A549 (cell line): ENCODE results near the gene RNASE7. TPM values are rescaled to one million over a fixed set of nuclear protein-coding genes. Genes with fewer than 3 reads are reported as not detected.
A peak's percentile ranks its signal among the peaks of the same experiment; 100 is the strongest.

Experiments
- ATAC-seq, 2 experiments: fragments of 200-7000 bp in 1 of 2; fragments of >200 bp in 1 of 2; cut with Nextera tagmentation in 1 of 2; cut with Tn5 transposase in 1 of 2; 3 replicates each; pipeline versions ENCODE4 v1.8.0 to v1.9.1; 2018 to 2020; ENCODE audit warnings: mild to moderate bottlenecking in 1 of 2, moderate library complexity in 1 of 2
- CTCF ChIA-PET: fragments of 300-600 bp; sonication (Branson Sonifier 250); formaldehyde crosslinking; extraction: SDS; loops from one replicate; lab custom pipeline; 2021; ENCODE audit warnings: antibody characterized with exemption, inconsistent platforms; lab: Yijun Ruan, JAX
- POLR2A ChIA-PET: fragments of 350-600 bp; formaldehyde crosslinking; extraction: SDS; loops from one replicate; lab custom pipeline; 2021; ENCODE audit warnings: antibody characterized with exemption, inconsistent platforms; lab: Yijun Ruan, JAX
- DNase-seq, 2 experiments: peaks; one replicate each; pipeline versions ENCODE4 v3.0.0 to v3.0.0-alpha.2; 2011 to 2016; ENCODE audit warnings: low read depth in 1 of 2, low spot score in 1 of 2
- FAIRE-seq: peaks from 2 replicates; lab custom pipeline; 2011; peaks lifted over from hg19 to GRCh38; lab: Jason Lieb, UNC
- H3K27ac ChIP-seq, 2 experiments: fragments of >200 bp; sonication (Bioruptor Twin); formaldehyde crosslinking; 3 replicates each; pipeline ENCODE4 v1.5.1; 2016 to 2017
- H3K4me1 ChIP-seq: fragments of >200 bp; sonication (Bioruptor Twin); formaldehyde crosslinking; 3 replicates; pipeline ENCODE4 v1.6.1; 2016
- H3K4me2 ChIP-seq: fragments of >200 bp; sonication (Bioruptor Twin); formaldehyde crosslinking; 3 replicates; pipeline ENCODE4 v1.6.1; 2016
- H3K4me3 ChIP-seq: fragments of >200 bp; sonication (Bioruptor Twin); formaldehyde crosslinking; 3 replicates; pipeline ENCODE4 v1.5.1; 2016
- H3K9me3 ChIP-seq: fragments of >200 bp; sonication (Bioruptor Twin); formaldehyde crosslinking; 3 replicates; pipeline ENCODE4 v1.6.1; 2016
- EHMT2 ChIP-seq: fragments of 200-600 bp; sonication (generic); IDR thresholded peaks from 2 replicates; pipeline ENCODE4 v1.6.1; 2016; ENCODE audit warnings: antibody characterized with exemption, low read depth, mild to moderate bottlenecking, moderate library complexity
- FOSL2 ChIP-seq, 2 experiments: fragments of 450-650 bp in 1 of 2; fragments of >200 bp in 1 of 2; sonication (Bioruptor Twin) in 1 of 2; formaldehyde crosslinking; IDR thresholded peaks; 2 replicates each; pipeline versions ENCODE4 v1.5.0 to v1.6.1; 2016 to 2020; ENCODE audit warnings: mild to moderate bottlenecking in 1 of 2, moderate library complexity in 1 of 2
- JUN ChIP-seq, 2 experiments: fragments of >200 bp; sonication (Bioruptor Twin); formaldehyde crosslinking; IDR thresholded peaks; 2 replicates in 1 of 2; 3 replicates in 1 of 2; pipeline ENCODE4 v1.6.1; 2016 to 2017
- KDM1A ChIP-seq: fragments of 200-600 bp; sonication (generic); IDR thresholded peaks from 2 replicates; pipeline ENCODE4 v1.6.1; 2016; ENCODE audit warnings: low read depth, mild to moderate bottlenecking
- MAZ ChIP-seq: fragments of 150-350 bp; IDR thresholded peaks from 2 replicates; pipeline ENCODE4 v1.6.1; 2014; ENCODE audit warnings: antibody characterized with exemption, low read depth, low read length, borderline replicate concordance
- POLR2AphosphoS2 ChIP-seq: conservative IDR thresholded peaks from 2 replicates; pipeline ENCODE4 v1.6.1; 2012; ENCODE audit warnings: low read length, improper control_type of control experiment, inconsistent platforms
- WGBS: methylation state at CpG from one replicate; pipeline ENCODE4 v1.1.6; 2017; ENCODE audit errors: missing lambda C conversion rate; 5-methylcytosine and 5-hydroxymethylcytosine counted together
- polyA plus RNA-seq, 4 experiments: library from polyadenylated mRNA; depleted of rRNA in 3 of 4; stranded (reverse); fragments of >200 nt; fragmentation: RNase III in 1 of 4; extraction: RNeasy Plus Mini Kit Qiagen cat#74134 plus additional on column Dnase treatment in 1 of 4; gene quantifications; 2 replicates in 3 of 4; 3 replicates in 1 of 4; pipeline ENCODE4 v1.2.3, GENCODE V29; 2011 to 2017
- TF ChIP-seq, protein P1 (sequence below): fragments of >200 bp; sonication (Bioruptor Twin); formaldehyde crosslinking; IDR thresholded peaks from 3 replicates; pipeline ENCODE4 v1.6.1; 2016
- TF ChIP-seq, protein P2 (sequence below): fragments of 200-600 bp; sonication (generic); IDR thresholded peaks from 2 replicates; pipeline ENCODE4 v1.6.1; 2016; ENCODE audit warnings: antibody characterized with exemption, mild to moderate bottlenecking, moderate library complexity
- TF ChIP-seq, protein P3 (sequence below): fragments of 250-450 bp; sonication (Bioruptor Pico); IDR thresholded peaks from 2 replicates; pipeline ENCODE4 v1.5.0; 2020; ENCODE audit warnings: low read depth, mild to moderate bottlenecking, moderate library complexity

Gene RNASE7
- polyA plus RNA-seq, 2 of the 4 experiments (the other 2 are of a cell fraction), result not detected

DNA sequence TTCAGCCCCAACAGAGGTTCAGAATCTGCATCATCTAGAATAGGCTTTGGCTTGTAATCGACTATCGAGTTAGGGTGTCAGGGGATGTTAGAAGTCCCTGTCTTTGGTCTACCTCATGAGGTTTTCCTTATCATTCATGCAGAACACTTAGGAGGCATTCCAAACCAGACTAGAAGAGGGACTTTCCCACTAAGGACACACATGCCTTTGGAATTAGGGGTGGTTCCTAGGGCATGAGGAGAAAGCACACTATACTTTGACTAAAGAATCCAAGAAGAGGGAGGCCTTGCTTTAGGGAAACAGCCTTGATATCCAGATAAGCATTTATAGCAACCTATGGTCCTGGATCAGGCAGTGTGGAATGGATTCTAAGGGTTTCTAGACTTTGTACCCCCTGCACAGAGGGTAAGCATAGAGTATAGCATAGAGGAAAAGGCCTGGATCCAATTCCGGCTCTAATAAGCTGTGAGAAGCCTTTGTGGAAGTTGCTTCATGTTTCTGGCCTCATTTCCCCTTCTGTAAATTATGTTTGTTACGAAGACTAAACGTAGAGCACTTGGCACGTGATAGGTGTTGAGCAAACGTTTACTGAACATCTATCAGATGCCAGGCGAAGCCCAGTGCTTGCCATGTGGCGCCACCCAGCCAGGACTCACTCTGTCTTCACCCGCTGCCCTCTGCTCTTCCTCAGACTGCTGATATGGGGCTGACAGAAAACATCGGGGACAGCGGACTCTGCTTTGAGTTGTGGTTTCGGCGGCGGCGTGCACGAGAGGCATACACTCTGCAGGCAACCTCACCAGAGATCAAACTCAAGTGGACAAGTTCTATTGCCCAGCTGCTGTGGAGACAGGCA is 43.1 kb downstream of the RNASE7 start:
- DNase-seq (no peak), ATAC-seq (peak in 1 of 2 experiments; percentile 8; a peak in 2 of 6 replicates), FAIRE-seq (no peak)
- no peak overlapping the region for H3K4me2 ChIP-seq
- peaks cover 20% of the 10 kb centered on the region; the same call in 1 of the 3 replicates for H3K4me1 ChIP-seq
- no peak overlapping the region for H3K4me3 ChIP-seq
- no peaks in the 10 kb centered on the region for H3K9me3 ChIP-seq
- POLR2A ChIA-PET, result no interaction called here
- TF ChIP-seq, protein P1, sequence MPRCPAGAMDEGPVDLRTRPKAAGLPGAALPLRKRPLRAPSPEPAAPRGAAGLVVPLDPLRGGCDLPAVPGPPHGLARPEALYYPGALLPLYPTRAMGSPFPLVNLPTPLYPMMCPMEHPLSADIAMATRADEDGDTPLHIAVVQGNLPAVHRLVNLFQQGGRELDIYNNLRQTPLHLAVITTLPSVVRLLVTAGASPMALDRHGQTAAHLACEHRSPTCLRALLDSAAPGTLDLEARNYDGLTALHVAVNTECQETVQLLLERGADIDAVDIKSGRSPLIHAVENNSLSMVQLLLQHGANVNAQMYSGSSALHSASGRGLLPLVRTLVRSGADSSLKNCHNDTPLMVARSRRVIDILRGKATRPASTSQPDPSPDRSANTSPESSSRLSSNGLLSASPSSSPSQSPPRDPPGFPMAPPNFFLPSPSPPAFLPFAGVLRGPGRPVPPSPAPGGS, result no peak
- no peak for TF ChIP-seq KDM1A
- TF ChIP-seq, protein P2, sequence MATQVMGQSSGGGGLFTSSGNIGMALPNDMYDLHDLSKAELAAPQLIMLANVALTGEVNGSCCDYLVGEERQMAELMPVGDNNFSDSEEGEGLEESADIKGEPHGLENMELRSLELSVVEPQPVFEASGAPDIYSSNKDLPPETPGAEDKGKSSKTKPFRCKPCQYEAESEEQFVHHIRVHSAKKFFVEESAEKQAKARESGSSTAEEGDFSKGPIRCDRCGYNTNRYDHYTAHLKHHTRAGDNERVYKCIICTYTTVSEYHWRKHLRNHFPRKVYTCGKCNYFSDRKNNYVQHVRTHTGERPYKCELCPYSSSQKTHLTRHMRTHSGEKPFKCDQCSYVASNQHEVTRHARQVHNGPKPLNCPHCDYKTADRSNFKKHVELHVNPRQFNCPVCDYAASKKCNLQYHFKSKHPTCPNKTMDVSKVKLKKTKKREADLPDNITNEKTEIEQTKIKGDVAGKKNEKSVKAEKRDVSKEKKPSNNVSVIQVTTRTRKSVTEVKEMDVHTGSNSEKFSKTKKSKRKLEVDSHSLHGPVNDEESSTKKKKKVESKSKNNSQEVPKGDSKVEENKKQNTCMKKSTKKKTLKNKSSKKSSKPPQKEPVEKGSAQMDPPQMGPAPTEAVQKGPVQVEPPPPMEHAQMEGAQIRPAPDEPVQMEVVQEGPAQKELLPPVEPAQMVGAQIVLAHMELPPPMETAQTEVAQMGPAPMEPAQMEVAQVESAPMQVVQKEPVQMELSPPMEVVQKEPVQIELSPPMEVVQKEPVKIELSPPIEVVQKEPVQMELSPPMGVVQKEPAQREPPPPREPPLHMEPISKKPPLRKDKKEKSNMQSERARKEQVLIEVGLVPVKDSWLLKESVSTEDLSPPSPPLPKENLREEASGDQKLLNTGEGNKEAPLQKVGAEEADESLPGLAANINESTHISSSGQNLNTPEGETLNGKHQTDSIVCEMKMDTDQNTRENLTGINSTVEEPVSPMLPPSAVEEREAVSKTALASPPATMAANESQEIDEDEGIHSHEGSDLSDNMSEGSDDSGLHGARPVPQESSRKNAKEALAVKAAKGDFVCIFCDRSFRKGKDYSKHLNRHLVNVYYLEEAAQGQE, result no peak
- H3K27ac ChIP-seq, result no peak overlapping the region
- CTCF ChIA-PET, result interaction anchor here (0.6 to 15.5 kb wide), 9 partner anchors 7 to 115 kb away, joined by 3 to 369 read pairs (median 30); partner anchors contain the start of genes ARHGEF40, TMEM253 and ZNF219
- WGBS, result 86% methylated on average over 17 of the region's 17 CpGs

DNA sequence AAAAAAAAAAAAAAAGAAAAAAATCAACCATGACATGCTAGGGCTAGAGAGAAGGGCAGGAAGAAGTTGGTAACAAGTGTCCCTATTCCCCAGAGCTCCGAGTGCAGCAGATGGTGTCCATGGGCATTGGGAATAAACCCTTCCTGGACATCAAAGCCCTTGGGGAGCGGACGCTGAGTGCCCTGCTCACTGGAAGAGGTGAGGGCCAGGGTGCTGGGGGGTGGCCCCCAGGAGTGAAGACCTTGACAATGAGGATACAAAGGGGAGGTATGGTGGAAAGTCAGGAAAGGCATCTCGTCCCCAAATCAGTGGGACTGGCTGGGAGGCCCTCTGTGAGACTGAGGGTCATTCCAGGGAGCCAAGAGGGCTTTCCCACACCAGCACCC is 44.7 kb downstream of the RNASE7 start:
- Histone ChIP-seq H3K9me3 (no peaks in the 10 kb centered on the region), H3K27ac (no peak overlapping the region), H3K4me2 (no peak overlapping the region), H3K4me1 (peaks cover 20% of the 10 kb centered on the region; the same call in 1 of the 3 replicates), H3K4me3 (no peak overlapping the region)
- POLR2A ChIA-PET, result interaction anchor here (1.4 to 3.8 kb wide), 2 partner anchors 16 to 18 kb away, joined by 6 to 11 read pairs; partner anchors contain the start of gene ARHGEF40
- no peak for DNase-seq
- CTCF ChIA-PET, result interaction anchor here (1.1 to 13.7 kb wide), 7 partner anchors 9 to 250 kb away, joined by 3 to 369 read pairs (median 5); partner anchors contain the start of genes ARHGEF40 and TMEM253
- no peak for ATAC-seq
- no peak for TF ChIP-seq POLR2AphosphoS2
- no peak for TF ChIP-seq JUN (IDR thresholded peaks at IDR 0.05)
- TF ChIP-seq MAZ, result no peak
- TF ChIP-seq, protein P2, result no peak
- no peak for TF ChIP-seq FOSL2 (IDR thresholded peaks at IDR 0.05)
- TF ChIP-seq FOSL2 (CRISPR knock-in tag; IDR thresholded peaks at IDR 0.05), result no peak
- TF ChIP-seq, protein P3, sequence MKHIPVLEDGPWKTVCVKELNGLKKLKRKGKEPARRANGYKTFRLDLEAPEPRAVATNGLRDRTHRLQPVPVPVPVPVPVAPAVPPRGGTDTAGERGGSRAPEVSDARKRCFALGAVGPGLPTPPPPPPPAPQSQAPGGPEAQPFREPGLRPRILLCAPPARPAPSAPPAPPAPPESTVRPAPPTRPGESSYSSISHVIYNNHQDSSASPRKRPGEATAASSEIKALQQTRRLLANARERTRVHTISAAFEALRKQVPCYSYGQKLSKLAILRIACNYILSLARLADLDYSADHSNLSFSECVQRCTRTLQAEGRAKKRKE (CRISPR knock-in tag), result no peak
- no peak for TF ChIP-seq EHMT2
- TF ChIP-seq, all 56 proteins: peak for 0
- 90% methylated on average over 4 of the region's 4 CpGs for WGBS
- no peak for FAIRE-seq
